HCT116 (cell line): ENCODE results near the gene MIEF1. TPM values are rescaled to one million over a fixed set of nuclear protein-coding genes. Genes with fewer than 3 reads are reported as not detected.

Experiments used
- ATAC-seq: fragments of 200-7000 bp; cut with Tn5 transposase; 2 replicates; pipeline ENCODE4 v1.9.1; 2020; ENCODE audit warnings: mild to moderate bottlenecking, moderate library complexity
- BruUV-seq: library from RNA; stranded (reverse); fragments of 400-500 nt; replicated peaks from 2 replicates; lab custom pipeline; 2021; lab: Mats Ljungman, UMichigan
- CTCF ChIA-PET: fragments of 300-600 bp; sonication (Branson Sonifier 250); formaldehyde crosslinking; loops from one replicate; lab custom pipeline; 2021; ENCODE audit warnings: antibody characterized with exemption; lab: Charles Lee
- POLR2A ChIA-PET: fragments of 300-600, 350-600 bp; sonication (Branson Sonifier 250); formaldehyde crosslinking; loops from one replicate; lab custom pipeline; 2021; ENCODE audit warnings: antibody characterized with exemption; lab: Charles Lee
- RAD21 ChIA-PET, 2 experiments: fragments of 300-600 bp; sonication (Branson Sonifier 250); formaldehyde crosslinking; loops; one replicate each; lab custom pipeline; 2023; ENCODE audit warnings: low total read pairs in 2 of 2; ENCODE audit not compliant: uncharacterized antibody in 2 of 2, unreplicated experiment in 2 of 2, low non-redundant PET in 1 of 2; lab: Charles Lee
- DNase-seq: peaks from one replicate; pipeline ENCODE4 v3.0.0-alpha.2; 2010; ENCODE audit warnings: low read depth, low spot score
- H2AFZ ChIP-seq: fragments of 200-600 bp; shearing (Covaris generic), sonication (generic); 2 replicates; pipeline ENCODE4 v1.6.1; 2017; ENCODE audit warnings: low read depth, mixed run types, mixed read lengths, antibody characterized with exemption, low read length; ENCODE audit not compliant: poor library complexity, severe bottlenecking
- H3K27ac ChIP-seq: 2 replicates; pipeline ENCODE4 v1.5.1; 2012; ENCODE audit warnings: low read depth, low read length
- H3K27me3 ChIP-seq: fragments of 200-600 bp; sonication (generic); 2 replicates; pipeline ENCODE4 v1.6.1; 2016; ENCODE audit warnings: mixed run types, low read length, mixed read lengths; ENCODE audit not compliant: insufficient read depth
- H3K36me3 ChIP-seq, 2 experiments: fragments of 200-500 bp in 1 of 2; fragments of 200-600 bp in 1 of 2; sonication (Bioruptor generic) in 1 of 2; sonication (generic) in 1 of 2; 2 replicates each; pipeline versions ENCODE4 v1.5.1 to v1.6.1; 2014 to 2016; ENCODE audit warnings: low read length in 2 of 2, inconsistent platforms in 1 of 2, mixed read lengths in 1 of 2, mixed run types in 1 of 2; ENCODE audit not compliant: insufficient read depth in 2 of 2, control insufficient read depth in 1 of 2
- H3K4me1 ChIP-seq, 2 experiments: fragments of 200-600 bp in 1 of 2; sonication (generic) in 1 of 2; 2 replicates each; pipeline versions ENCODE4 v1.5.1 to v1.6.1; 2012 to 2017; ENCODE audit warnings: low read length in 2 of 2, inconsistent platforms in 1 of 2, mild to moderate bottlenecking in 1 of 2, mixed read lengths in 1 of 2, mixed run types in 1 of 2, moderate library complexity in 1 of 2; ENCODE audit not compliant: insufficient read depth in 2 of 2, control insufficient read depth in 1 of 2
- H3K4me2 ChIP-seq: fragments of 200-600 bp; sonication (generic); 2 replicates; pipeline ENCODE4 v1.6.1; 2017; ENCODE audit warnings: mixed run types, low read length, mixed read lengths
- H3K4me3 ChIP-seq, 2 experiments: fragments of 200-600 bp in 1 of 2; sonication (generic) in 1 of 2; replicated peaks in 1 of 2; 2 replicates each; pipeline ENCODE4 v1.5.1; 2011 to 2016; ENCODE audit warnings: low read length in 2 of 2, control low read depth in 1 of 2, low read depth in 1 of 2, mild to moderate bottlenecking in 1 of 2, mixed read lengths in 1 of 2, mixed run types in 1 of 2
- H3K79me2 ChIP-seq: fragments of 200-600 bp; sonication (generic); 2 replicates; pipeline ENCODE4 v1.6.1; 2017; ENCODE audit warnings: mild to moderate bottlenecking, mixed run types, low read length, moderate library complexity, mixed read lengths; ENCODE audit not compliant: insufficient read depth
- H3K9ac ChIP-seq: fragments of 200-600 bp; sonication (generic); 2 replicates; pipeline ENCODE4 v1.6.1; 2016; ENCODE audit warnings: low read length, mixed read lengths
- H3K9me2 ChIP-seq: fragments of 200-600 bp; sonication (generic), shearing (Covaris generic); 2 replicates; pipeline ENCODE4 v1.6.1; 2017; ENCODE audit warnings: mixed run types, mild to moderate bottlenecking, moderate library complexity; ENCODE audit not compliant: insufficient read depth
- H3K9me3 ChIP-seq, 2 experiments: fragments of 200-500 bp in 1 of 2; fragments of 200-600 bp in 1 of 2; sonication (Bioruptor generic) in 1 of 2; sonication (generic) in 1 of 2; 2 replicates each; pipeline ENCODE4 v1.6.1; 2014 to 2017; ENCODE audit warnings: low read length in 2 of 2, mixed read lengths in 2 of 2, inconsistent platforms in 1 of 2, low read depth in 1 of 2, mild to moderate bottlenecking in 1 of 2, mixed run types in 1 of 2, moderate library complexity in 1 of 2; ENCODE audit not compliant: control insufficient read depth in 1 of 2, insufficient read depth in 1 of 2
- H4K20me1 ChIP-seq: fragments of 200-600 bp; sonication (generic), shearing (Covaris generic); 2 replicates; pipeline ENCODE4 v1.6.1; 2017; ENCODE audit warnings: mixed run types, mild to moderate bottlenecking, moderate library complexity; ENCODE audit not compliant: insufficient read depth
- CBX3 ChIP-seq: IDR thresholded peaks from 2 replicates; pipeline ENCODE4 v1.6.1; 2012; ENCODE audit warnings: low read depth
- EGR1 ChIP-seq: IDR thresholded peaks from 2 replicates; pipeline ENCODE4 v1.6.1; 2012; ENCODE audit warnings: low read depth
- POLR2A ChIP-seq: IDR thresholded peaks from 2 replicates; pipeline ENCODE4 v1.7.0; 2011; ENCODE audit warnings: borderline replicate concordance; ENCODE audit not compliant: insufficient read depth, insufficient read length; ENCODE audit errors: extremely low read depth
- RAD21 ChIP-seq: IDR thresholded peaks from 2 replicates; pipeline ENCODE4 v1.6.1; 2012; ENCODE audit warnings: low read depth, mild to moderate bottlenecking
- REST ChIP-seq: IDR thresholded peaks from 2 replicates; pipeline ENCODE4 v1.6.1; 2012; ENCODE audit warnings: low read depth
- SIN3A ChIP-seq: IDR thresholded peaks from 2 replicates; pipeline ENCODE4 v1.6.1; 2012; ENCODE audit warnings: low read depth
- SP1 ChIP-seq: IDR thresholded peaks from 2 replicates; pipeline ENCODE4 v1.6.1; 2012; ENCODE audit warnings: low read depth
- ZNF274 ChIP-seq: fragments of 200-500 bp; sonication (Bioruptor generic); IDR thresholded peaks from 2 replicates; pipeline ENCODE4 v1.6.1; 2014; ENCODE audit warnings: mild to moderate bottlenecking, low read depth, low read length, inconsistent platforms
- intact Hi-C: fragments of 100-400 bp; cut with micrococcal nuclease; formaldehyde crosslinking; loops from 2 replicates; pipeline ENCODE4 v1.10.0; 2022
- total RNA-seq: library from RNA; stranded (reverse); gene quantifications from one replicate; pipeline ENCODE4 v1.2.1, GENCODE V29; 2021; ENCODE audit not compliant: unreplicated experiment

Gene MIEF1
- total RNA-seq, 1 experiment from 2014 or later, result 42.8 TPM

DNA sequence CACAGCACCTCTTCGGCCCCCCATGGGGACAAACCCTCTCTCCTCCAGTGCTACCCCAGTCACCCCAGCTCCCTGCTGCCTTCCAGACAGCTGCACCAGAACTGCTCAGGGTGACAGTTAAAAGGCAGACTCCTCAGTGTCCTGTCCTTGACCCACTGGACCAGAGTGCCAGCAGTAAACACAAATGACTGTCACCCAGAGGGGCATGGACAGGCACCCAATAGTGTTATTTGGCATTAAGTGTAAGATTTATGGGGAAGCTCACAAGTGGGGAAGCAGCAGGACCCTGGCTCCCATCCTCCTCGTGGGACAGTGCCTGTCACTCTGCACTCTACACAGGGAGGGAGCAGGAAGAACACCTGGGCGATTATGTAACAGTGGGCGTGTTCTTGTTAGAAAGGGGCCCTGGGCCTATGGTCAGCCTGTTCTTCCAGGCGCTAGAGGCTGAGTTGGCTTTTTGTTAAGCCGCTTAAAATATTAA, 25.4 kb downstream of the MIEF1 start:
- peaks cover 59% of the 10 kb centered on the region for H3K79me2 ChIP-seq
- H4K20me1 ChIP-seq, result peaks cover 15% of the 10 kb centered on the region; the same call in 1 of the 2 replicates
- H3K27me3 ChIP-seq, result no peaks in the 10 kb centered on the region
- no peak for ATAC-seq
- no peaks in the 10 kb centered on the region for H3K9me2 ChIP-seq
- no peak overlapping the region for H3K4me3 ChIP-seq
- ChIA-PET RAD21 (no interaction called here), CTCF (interaction anchor here (1.4 to 2.1 kb wide), 2 partner anchors 31 to 33 kb away, joined by 5 to 7 read pairs; no protein-coding TSS in a partner anchor), POLR2A (interaction anchor here (2.2 kb wide), 1 partner anchor 8 kb away, joined by 20 read pairs; the partner anchor contains the start of gene ATF4)
- DNase-seq, result no peak
- H3K36me3 ChIP-seq, result peaks cover 10 to 43% of the 10 kb centered on the region in 2 experiments
- no peak overlapping the region for H3K9ac ChIP-seq
- no peak overlapping the region; the same call in 1 of the 2 replicates for H3K27ac ChIP-seq
- H3K4me2 ChIP-seq, result no peak overlapping the region
- TF ChIP-seq ZNF274 (no peak), SP1 (no peak), SIN3A (no peak), CBX3 (no peak), POLR2A (no peak), REST (no peak), RAD21 (no peak), EGR1 (no peak)
- intact Hi-C loops, result no loop called here
- no peak overlapping the region for H2AFZ ChIP-seq
- H3K4me1 ChIP-seq, result peaks cover 19 to 42% of the 10 kb centered on the region in 2 experiments
- H3K9me3 ChIP-seq, result no peaks in the 10 kb centered on the region
- BruUV-seq, result no TSS peak
